Measurements from ENCODE around the gene CLDN22.

CLDN22 gene

GRCh38 chr4:183347566-183347965 is 27.5 kb upstream of the CLDN22 start:
- TF ChIP-seq, protein P1, sequence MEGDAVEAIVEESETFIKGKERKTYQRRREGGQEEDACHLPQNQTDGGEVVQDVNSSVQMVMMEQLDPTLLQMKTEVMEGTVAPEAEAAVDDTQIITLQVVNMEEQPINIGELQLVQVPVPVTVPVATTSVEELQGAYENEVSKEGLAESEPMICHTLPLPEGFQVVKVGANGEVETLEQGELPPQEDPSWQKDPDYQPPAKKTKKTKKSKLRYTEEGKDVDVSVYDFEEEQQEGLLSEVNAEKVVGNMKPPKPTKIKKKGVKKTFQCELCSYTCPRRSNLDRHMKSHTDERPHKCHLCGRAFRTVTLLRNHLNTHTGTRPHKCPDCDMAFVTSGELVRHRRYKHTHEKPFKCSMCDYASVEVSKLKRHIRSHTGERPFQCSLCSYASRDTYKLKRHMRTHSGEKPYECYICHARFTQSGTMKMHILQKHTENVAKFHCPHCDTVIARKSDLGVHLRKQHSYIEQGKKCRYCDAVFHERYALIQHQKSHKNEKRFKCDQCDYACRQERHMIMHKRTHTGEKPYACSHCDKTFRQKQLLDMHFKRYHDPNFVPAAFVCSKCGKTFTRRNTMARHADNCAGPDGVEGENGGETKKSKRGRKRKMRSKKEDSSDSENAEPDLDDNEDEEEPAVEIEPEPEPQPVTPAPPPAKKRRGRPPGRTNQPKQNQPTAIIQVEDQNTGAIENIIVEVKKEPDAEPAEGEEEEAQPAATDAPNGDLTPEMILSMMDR (IDR thresholded peaks at IDR 0.05; ENCODE audit: low read length, missing control alignments), result no peak
- no peak overlapping the region for H3K4me3 ChIP-seq (replicated peaks; ENCODE audit: low read depth, low read length)
- peak; percentile 53 for DNase-seq (ENCODE audit: low read depth)

DNA sequence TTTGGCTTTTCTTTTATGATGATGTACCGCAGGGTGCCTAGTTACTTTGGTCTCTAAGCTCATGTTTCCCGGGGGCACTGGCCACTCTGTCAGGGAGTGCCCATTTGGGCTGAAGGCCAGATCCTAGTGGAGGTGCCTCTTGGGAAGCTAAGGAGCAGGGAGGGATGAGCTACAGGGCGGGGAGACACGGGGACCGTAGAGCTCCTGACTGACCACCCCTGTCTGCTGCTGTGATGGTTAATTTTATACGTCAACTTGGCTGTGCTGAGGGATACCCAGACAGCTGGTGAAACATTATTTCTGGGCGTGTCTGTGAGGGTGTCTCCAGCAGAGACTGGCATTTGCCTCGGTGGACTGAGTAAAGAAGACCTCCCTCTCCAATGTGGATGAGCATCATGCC is 27.1 kb upstream of the CLDN22 start:
- H3K4me3 ChIP-seq (replicated peaks; ENCODE audit: low read depth, low read length), result no peak overlapping the region
- TF ChIP-seq, protein P1 (IDR thresholded peaks at IDR 0.05; ENCODE audit: low read length, missing control alignments), result no peak
- DNase-seq (ENCODE audit: low read depth), result no peak

GRCh38 chr4:183345261-183345660 is 25.2 kb upstream of the CLDN22 start:
- TF ChIP-seq, protein P1 (IDR thresholded peaks at IDR 0.05; ENCODE audit: low read length, missing control alignments), result no peak
- no peak overlapping the region for H3K4me3 ChIP-seq (replicated peaks; ENCODE audit: low read depth, low read length)
- DNase-seq (ENCODE audit: low read depth), result no peak

- no peak overlapping the region for H3K4me3 ChIP-seq (replicated peaks; ENCODE audit: low read depth, low read length)
- TF ChIP-seq, protein P1 (IDR thresholded peaks at IDR 0.05; ENCODE audit: low read length, missing control alignments), result no peak
- DNase-seq (ENCODE audit: low read depth), result no peak
These were observed 24.6 kb upstream of the CLDN22 start for GRCh38 chr4:183344523-183345255.

GRCh38 chr4:183343730-183344129 is 23.7 kb upstream of the CLDN22 start:
- no peak overlapping the region for H3K4me3 ChIP-seq (replicated peaks; ENCODE audit: low read depth, low read length)
- no peak for DNase-seq (ENCODE audit: low read depth)
- TF ChIP-seq, protein P1 (IDR thresholded peaks at IDR 0.05; ENCODE audit: low read length, missing control alignments), result no peak

DNA sequence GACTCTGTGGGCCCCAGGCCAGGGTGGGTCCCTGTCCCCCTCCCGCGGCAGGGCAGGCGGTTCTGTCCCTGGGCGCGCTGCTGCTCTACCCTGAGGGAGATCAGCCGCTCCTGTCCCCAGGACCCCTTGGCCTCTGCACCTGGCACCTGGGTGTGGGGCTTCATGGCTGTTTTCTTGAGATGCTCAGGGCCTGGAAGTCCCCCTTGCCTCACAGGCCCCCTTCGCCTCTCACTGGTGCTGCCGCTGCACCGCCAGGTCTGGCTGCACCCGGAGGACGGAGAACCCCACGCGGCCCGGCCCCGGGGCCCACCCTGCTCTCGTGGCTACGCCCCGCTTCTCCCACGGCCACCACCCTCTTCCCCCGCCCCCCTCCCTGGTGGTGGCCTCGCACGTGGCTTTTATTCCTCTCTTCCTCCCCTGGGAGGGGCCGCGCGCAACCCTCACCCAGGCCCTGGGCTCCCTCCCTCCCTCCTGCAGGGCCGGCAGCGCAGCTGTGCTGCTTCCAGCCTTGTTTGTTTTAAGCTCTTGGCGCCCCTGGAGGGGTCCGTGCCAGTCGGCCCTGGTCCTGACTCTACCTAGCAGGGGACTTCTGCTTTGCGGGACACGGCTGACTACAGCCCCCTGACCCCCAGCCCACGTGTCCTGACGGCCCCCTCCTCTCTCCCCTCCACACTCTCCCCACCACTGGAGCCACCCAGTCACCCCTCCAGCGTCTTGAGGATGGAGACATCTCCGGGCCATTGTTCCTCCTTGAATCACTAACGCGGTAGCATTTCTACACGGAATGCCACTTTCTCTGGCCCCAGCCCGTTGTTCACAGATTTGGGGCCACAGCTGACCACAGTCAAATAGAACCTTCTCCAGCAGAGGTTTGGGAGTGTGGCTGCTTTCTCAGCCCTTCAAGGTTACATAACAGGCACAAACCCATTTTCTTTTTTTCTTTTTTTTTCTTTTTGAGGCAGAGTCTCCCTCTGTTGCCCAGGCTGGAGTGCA is 22.8 kb upstream of the CLDN22 start:
- H3K4me3 ChIP-seq (replicated peaks; ENCODE audit: low read depth, low read length), result no peak overlapping the region
- no peak for DNase-seq (ENCODE audit: low read depth)
- TF ChIP-seq, protein P1 (IDR thresholded peaks at IDR 0.05; ENCODE audit: low read length, missing control alignments), result no peak
